ENCODE results near the gene ESD. TPM values are rescaled to one million over a fixed set of nuclear protein-coding genes. Genes with fewer than 3 reads are reported as not detected.
"Not testable (repeated sequence)": the region's sequence is repeated elsewhere in the genome, so short reads cannot be mapped to it uniquely, and the experiment has no call there.

Gene ESD
- total RNA-seq, 4 donors from 2014 or later, result 45.8 to 126 (median 78.0) TPM

- Histone ChIP-seq H3K36me3 (no peaks in the 10 kb centered on the region), H3K9me3 (no peaks in the 10 kb centered on the region), H3K4me1 (peaks cover 0 to 6% (median 0%) of the 10 kb centered on the region in 3 donors), H3K27ac (no peak overlapping the region), H3K4me3 (no peak overlapping the region), H3K27me3 (no peaks in the 10 kb centered on the region)
- DNase-seq, result no peak
- 65 to 70% methylated on average over 5 of the region's 5 CpGs for WGBS, 2 donors
- intact Hi-C loops (cut with DNase I), result no loop called here
- TF ChIP-seq, protein P1, sequence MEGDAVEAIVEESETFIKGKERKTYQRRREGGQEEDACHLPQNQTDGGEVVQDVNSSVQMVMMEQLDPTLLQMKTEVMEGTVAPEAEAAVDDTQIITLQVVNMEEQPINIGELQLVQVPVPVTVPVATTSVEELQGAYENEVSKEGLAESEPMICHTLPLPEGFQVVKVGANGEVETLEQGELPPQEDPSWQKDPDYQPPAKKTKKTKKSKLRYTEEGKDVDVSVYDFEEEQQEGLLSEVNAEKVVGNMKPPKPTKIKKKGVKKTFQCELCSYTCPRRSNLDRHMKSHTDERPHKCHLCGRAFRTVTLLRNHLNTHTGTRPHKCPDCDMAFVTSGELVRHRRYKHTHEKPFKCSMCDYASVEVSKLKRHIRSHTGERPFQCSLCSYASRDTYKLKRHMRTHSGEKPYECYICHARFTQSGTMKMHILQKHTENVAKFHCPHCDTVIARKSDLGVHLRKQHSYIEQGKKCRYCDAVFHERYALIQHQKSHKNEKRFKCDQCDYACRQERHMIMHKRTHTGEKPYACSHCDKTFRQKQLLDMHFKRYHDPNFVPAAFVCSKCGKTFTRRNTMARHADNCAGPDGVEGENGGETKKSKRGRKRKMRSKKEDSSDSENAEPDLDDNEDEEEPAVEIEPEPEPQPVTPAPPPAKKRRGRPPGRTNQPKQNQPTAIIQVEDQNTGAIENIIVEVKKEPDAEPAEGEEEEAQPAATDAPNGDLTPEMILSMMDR (IDR thresholded peaks at IDR 0.05), result no peak
- TF ChIP-seq POLR2A (IDR thresholded peaks at IDR 0.05), result no peak
These were observed 35.1 kb downstream of the ESD start for GRCh38 chr13:46761866-46762265.

GRCh38 chr13:46761174-46761573, 35.8 kb downstream of the ESD start:
- Histone ChIP-seq H3K27me3 (no peaks in the 10 kb centered on the region), H3K27ac (no peak overlapping the region), H3K4me1 (peaks cover 0 to 10% (median 0%) of the 10 kb centered on the region in 3 donors), H3K36me3 (no peaks in the 10 kb centered on the region), H3K9me3 (no peaks in the 10 kb centered on the region), H3K4me3 (no peak overlapping the region)
- 85 to 88% methylated on average over 4 of the region's 4 CpGs for WGBS, 2 donors
- intact Hi-C loops (cut with DNase I), result no loop called here
- no peak for DNase-seq
- TF ChIP-seq, protein P1 (IDR thresholded peaks at IDR 0.05), result no peak
- no peak for TF ChIP-seq POLR2A (IDR thresholded peaks at IDR 0.05)

GRCh38 chr13:46759846-46760245, 37.1 kb downstream of the ESD start:
- peaks cover 0 to 10% (median 0%) of the 10 kb centered on the region in 3 donors for H3K4me1 ChIP-seq
- no peak for DNase-seq
- intact Hi-C loops (cut with DNase I), result no loop called here
- H3K27me3 ChIP-seq, result no peaks in the 10 kb centered on the region
- H3K36me3 ChIP-seq, result no peaks in the 10 kb centered on the region
- no peaks in the 10 kb centered on the region for H3K9me3 ChIP-seq
- no peak overlapping the region for H3K27ac ChIP-seq
- no peak overlapping the region for H3K4me3 ChIP-seq
- TF ChIP-seq POLR2A (IDR thresholded peaks at IDR 0.05), result no peak
- TF ChIP-seq, protein P1 (IDR thresholded peaks at IDR 0.05), result no peak
- 4 to 10% methylated on average over 2 of the region's 2 CpGs for WGBS, 2 donors

DNA sequence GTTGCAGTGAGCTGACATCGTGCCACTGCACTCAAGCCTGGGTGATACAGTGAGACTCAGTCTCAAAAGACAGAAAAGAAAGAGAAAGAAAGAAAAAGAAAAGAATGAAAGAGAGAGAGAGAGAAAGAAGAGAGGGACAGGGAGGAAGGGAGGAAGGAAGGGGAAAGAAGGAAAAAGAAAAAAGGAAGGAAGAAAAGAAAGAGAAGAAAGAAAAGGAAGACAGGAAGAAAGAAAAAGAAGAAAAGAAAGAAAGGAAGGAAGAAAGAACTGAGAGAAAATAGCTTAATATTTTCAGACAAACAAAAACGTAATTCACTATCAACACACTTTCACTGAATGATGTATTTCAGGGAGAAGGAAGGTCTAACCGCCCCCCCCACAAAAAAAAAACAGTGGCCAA, 39.3 kb downstream of the ESD start:
- no peaks in the 10 kb centered on the region for H3K9me3 ChIP-seq
- H3K27ac ChIP-seq, result no peak overlapping the region
- TF ChIP-seq POLR2A (IDR thresholded peaks at IDR 0.05), result no peak
- TF ChIP-seq, protein P1 (IDR thresholded peaks at IDR 0.05), result no peak
- peaks cover 0 to 10% (median 0%) of the 10 kb centered on the region in 3 donors for H3K4me1 ChIP-seq
- intact Hi-C loops (cut with DNase I), result no loop called here
- WGBS, 2 donors, result 61 to 68% methylated on average over 3 of the region's 3 CpGs
- no peak for DNase-seq
- H3K4me3 ChIP-seq, result no peak overlapping the region
- no peaks in the 10 kb centered on the region for H3K36me3 ChIP-seq
- no peaks in the 10 kb centered on the region for H3K27me3 ChIP-seq

GRCh38 chr13:46756977-46757376, 40.0 kb downstream of the ESD start:
- Histone ChIP-seq H3K9me3 (no peaks in the 10 kb centered on the region), H3K4me3 (no peak overlapping the region), H3K27me3 (no peaks in the 10 kb centered on the region), H3K36me3 (peaks cover 0 to 5% (median 0%) of the 10 kb centered on the region in 3 donors), H3K4me1 (peaks cover 0 to 10% (median 0%) of the 10 kb centered on the region in 3 donors), H3K27ac (no peak overlapping the region)
- WGBS, 2 donors, result 15 to 26% methylated on average over 4 of the region's 4 CpGs
- no peak for DNase-seq
- intact Hi-C loops (cut with DNase I), result no loop called here
- no peak for TF ChIP-seq POLR2A (IDR thresholded peaks at IDR 0.05)
- TF ChIP-seq, protein P1 (IDR thresholded peaks at IDR 0.05), result no peak

- intact Hi-C loops (cut with DNase I); H3K27me3 ChIP-seq; H3K27ac ChIP-seq; DNase-seq; H3K4me3 ChIP-seq; H3K9me3 ChIP-seq: not testable (repeated sequence)
- peaks cover 0 to 10% (median 0%) of the 10 kb centered on the region in 3 donors for H3K4me1 ChIP-seq
- 90% methylated on average over 4 of the region's 5 CpGs; no CpG with 5 or more reads in 1 of the 2 donors for WGBS, 2 donors
- peaks cover 0 to 19% (median 0%) of the 10 kb centered on the region in 3 donors for H3K36me3 ChIP-seq
These were observed 41.5 kb downstream of the ESD start for GRCh38 chr13:46755508-46755907.
